Brain microvascular endothelial cell (primary cell): ENCODE measurements around the gene OSBPL2.

Experiments used
- DNase-seq: peaks from one replicate; pipeline ENCODE4 v3.0.0-alpha.2; 2020
- H3K27ac ChIP-seq: fragments of 250-450 bp; sonication (Bioruptor Pico); 2 replicates; pipeline ENCODE4 v1.5.1; 2020; ENCODE audit warnings: mild to moderate bottlenecking, moderate library complexity
- H3K27me3 ChIP-seq: fragments of 250-450 bp; sonication (Bioruptor Pico); replicated peaks from 2 replicates; pipeline ENCODE4 v1.5.1; 2020; ENCODE audit warnings: mild to moderate bottlenecking
- H3K36me3 ChIP-seq: fragments of 250-450 bp; sonication (Bioruptor Pico); replicated peaks from 2 replicates; pipeline ENCODE4 v1.5.1; 2020; ENCODE audit warnings: mild to moderate bottlenecking
- H3K4me3 ChIP-seq: 2 replicates; pipeline ENCODE4 v1.5.1; 2011; ENCODE audit warnings: low read depth, mild to moderate bottlenecking, control low read depth, low read length, moderate library complexity
- CTCF ChIP-seq: IDR thresholded peaks from 2 replicates; pipeline ENCODE4 v1.5.1; 2011; ENCODE audit warnings: low read depth, mild to moderate bottlenecking, moderate library complexity, low read length, control low read depth, inconsistent platforms; ENCODE audit errors: missing control alignments
- in situ Hi-C: cut with HindIII; loops from 2 replicates; pipeline ENCODE4 v1.10.0; 2017; ENCODE audit warnings: low sequenced_read_pairs, low pct_ligation_motif_present

OSBPL2 gene

DNA sequence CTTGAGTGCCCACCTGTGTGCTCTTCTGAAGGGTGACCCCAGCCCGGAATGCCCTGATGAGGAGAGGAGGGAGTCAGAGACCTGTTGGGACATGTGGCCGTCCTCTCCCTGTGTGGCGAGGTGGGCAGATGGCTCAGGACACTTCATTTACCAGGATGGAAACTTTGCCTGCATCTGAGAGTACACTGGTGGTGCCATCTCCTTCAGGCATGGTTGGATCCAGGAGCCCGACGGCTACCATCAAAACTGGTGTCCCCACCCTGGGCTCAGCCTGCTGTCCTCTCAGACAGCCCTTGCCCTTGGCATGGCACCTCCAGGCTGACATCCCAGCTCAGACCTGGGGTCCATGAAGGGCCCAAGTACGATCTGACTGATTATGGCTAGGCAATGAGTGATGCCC lies 7.0 kb upstream of the OSBPL2 start:
- no peak overlapping the region for H3K4me3 ChIP-seq

DNA sequence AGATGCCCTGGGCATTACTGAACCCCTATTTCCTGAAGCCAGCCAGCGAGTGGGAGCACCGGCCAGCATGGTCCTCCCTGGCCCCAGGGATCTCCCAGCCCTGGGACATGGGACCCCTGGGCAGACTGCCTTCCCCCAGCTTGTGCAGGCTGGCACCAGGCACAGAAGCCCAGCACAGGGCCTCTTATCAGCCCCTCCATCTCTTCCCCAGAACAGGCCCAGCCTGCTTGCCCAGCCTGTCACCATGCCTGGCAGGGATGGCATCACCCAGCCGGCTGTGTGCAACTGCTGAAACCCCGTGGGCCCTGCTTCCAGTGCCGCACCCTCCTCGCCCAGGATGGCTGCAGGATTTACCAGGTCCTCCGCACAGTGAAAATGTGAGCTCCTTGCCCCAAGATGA lies 6.1 kb upstream of the OSBPL2 start:
- no peaks in the 10 kb centered on the region for H3K27me3 ChIP-seq
- no peak overlapping the region for H3K27ac ChIP-seq
- in situ Hi-C loops, result no loop called here
- TF ChIP-seq CTCF, result no peak
- no peak overlapping the region for H3K4me3 ChIP-seq
- H3K36me3 ChIP-seq, result no peaks in the 10 kb centered on the region
- DNase-seq, result no peak

More for the DNA sequence above, 7.0 kb upstream of the OSBPL2 start:
- Histone ChIP-seq H3K27ac (no peak overlapping the region), H3K36me3 (no peaks in the 10 kb centered on the region), H3K27me3 (peaks cover 2% of the 10 kb centered on the region)
- DNase-seq, result no peak
- TF ChIP-seq CTCF, result no peak
- in situ Hi-C loops, result no loop called here

GRCh38 chr20:62232770-62233645 lies 5.3 kb upstream of the OSBPL2 start:
- Histone ChIP-seq H3K27ac (no peak overlapping the region), H3K4me3 (no peak overlapping the region), H3K27me3 (no peaks in the 10 kb centered on the region), H3K36me3 (no peaks in the 10 kb centered on the region)
- in situ Hi-C loops, result no loop called here
- no peak for DNase-seq
- no peak for TF ChIP-seq CTCF

- no peak for TF ChIP-seq CTCF
- DNase-seq, result no peak
- in situ Hi-C loops, result no loop called here
Measured at GRCh38 chr20:62233684-62234083, 4.6 kb upstream of the OSBPL2 start.

GRCh38 chr20:62234339-62234738 lies 4.0 kb upstream of the OSBPL2 start:
- no peaks in the 10 kb centered on the region for H3K27me3 ChIP-seq
- no peak for DNase-seq
- H3K27ac ChIP-seq, result no peak overlapping the region
- TF ChIP-seq CTCF, result no peak
- in situ Hi-C loops, result no loop called here
- no peaks in the 10 kb centered on the region for H3K36me3 ChIP-seq
- H3K4me3 ChIP-seq, result no peak overlapping the region

More at GRCh38 chr20:62233684-62234083, 4.6 kb upstream of the OSBPL2 start:
- H3K27ac ChIP-seq, result no peak overlapping the region
- no peak overlapping the region for H3K4me3 ChIP-seq
- no peaks in the 10 kb centered on the region for H3K36me3 ChIP-seq
- no peaks in the 10 kb centered on the region for H3K27me3 ChIP-seq
